HG03575 (cell line): ENCODE results near the gene MN1.

Source experiments
- ATAC-seq: cut with Tn5 transposase; IDR thresholded peaks from one replicate; pipeline ENCODE4 v1.9.1; 2021; ENCODE audit not compliant: unreplicated experiment, insufficient number of reproducible peaks, low FRiP score; ENCODE audit errors: extremely low read depth

MN1 gene

GRCh38 chr22:27802346-27803073 lies 954 bp upstream of the MN1 start:
- no peak for ATAC-seq

DNA sequence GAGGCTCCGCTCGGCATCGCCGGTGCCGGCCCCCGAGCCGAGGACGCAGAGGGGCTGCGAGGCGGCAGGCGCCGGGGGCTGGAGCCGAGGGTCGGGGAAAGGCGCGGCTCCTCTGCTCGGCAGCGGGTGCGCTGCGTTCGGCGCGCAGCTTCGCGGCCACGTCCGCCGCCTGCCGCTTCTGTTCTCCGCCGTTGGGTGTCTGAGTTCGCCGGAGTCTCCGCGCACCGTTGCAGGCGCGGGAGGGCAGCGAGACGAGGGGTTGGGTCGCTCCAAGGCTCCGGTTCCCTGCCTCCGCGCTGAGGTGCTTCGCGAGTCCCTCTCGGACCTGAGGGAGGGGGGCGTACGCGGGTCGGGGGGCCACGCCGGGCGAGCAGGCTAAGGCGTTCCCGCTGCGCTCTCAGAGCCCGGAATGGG lies 347 bp downstream of the MN1 start:
- ATAC-seq: no peak

DNA sequence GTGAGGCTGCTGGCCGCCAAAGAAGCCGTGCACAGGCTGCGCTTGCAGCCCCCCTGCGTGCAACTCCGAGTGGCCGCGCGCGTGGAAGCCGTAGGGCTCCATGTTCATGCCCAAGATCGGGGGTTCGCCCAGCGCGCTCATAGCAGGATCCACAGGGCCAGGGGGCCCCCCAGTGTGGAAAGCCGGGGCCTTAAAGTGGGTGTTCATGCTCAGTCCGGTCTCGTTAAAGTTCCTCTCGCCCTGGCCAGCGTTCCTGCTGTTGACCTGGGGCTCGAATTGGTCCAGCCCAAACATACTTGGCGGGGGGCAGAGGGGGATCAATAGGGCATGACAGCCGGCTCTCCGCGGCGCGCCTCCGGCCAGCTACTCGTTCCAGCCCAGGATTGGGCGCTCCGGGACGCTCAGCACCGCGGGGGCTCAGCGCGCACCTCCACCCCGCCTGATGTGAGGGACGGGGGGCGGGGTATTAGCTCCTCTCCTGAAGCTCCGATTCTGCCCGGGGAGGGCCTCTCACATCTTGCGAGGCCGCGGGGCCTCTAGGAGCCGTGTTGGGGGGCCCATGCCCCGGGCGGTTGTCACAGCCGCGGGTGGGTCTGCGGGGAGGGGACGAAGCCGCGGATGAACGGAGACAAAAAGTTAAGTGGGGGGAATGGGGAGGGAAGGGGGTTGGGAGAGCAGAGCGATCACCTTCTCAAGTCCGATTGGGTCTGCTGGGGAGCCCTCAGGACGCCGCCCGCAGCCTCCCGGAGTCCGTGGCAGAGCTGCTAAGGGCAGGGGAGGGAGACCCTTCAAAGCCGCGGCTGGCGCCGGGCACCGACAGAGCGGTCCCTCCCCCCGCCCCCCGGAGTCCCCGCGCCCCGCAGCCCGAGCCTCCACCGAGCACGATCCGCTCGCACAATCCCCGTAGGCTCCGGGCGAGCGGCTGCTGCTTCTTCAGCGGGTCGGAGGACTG lies 1.0 kb downstream of the MN1 start:
- ATAC-seq: no peak

- ATAC-seq: no peak
Measured at GRCh38 chr22:27799827-27800249, 1.7 kb downstream of the MN1 start.

DNA sequence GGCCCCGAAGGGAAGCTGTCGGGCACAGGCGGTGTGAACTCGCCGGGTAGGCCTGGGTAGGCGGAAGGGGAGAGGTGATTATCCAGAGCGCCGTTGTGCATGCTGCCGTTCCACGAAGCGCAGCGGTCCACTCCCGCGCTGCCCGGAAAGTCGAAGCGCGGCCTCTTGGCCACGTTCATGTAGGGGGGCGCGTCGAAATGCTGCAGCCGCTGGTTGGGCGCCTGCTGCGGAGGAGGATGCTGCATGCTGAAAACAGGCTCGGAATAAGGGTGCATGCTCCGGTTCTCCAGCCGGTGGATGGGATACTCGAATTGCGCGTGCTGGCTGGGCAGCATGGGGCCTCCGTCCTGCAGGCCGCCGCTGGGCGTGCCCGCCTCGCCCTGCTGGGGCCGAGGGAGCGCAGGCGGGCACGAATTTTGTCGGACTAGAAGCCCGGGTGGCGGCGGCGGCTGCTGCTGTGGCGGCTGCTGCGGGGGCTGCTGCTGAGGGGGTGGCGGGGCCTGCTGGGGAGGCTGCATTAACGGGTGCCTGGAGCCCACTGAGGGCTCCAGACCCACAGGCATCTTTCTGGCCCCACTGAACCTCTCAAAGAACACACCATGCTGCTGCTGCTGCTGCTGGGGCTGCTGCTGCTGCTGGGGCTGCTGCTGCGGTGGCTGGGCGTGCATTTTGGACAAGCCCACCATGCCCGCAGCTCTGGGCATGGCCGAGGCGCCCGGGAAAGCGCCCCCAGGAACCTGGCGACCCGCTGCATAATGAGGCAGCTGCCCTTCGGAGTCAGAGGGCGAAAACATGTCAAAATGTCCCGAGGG lies 2.3 kb downstream of the MN1 start:
- ATAC-seq: no peak

- ATAC-seq: no peak
Measured at GRCh38 chr22:27798511-27799014, 3.0 kb downstream of the MN1 start.

GRCh38 chr22:27797520-27798391 lies 3.8 kb downstream of the MN1 start:
- ATAC-seq: no peak

- no peak for ATAC-seq
Measured at GRCh38 chr22:27796829-27797519, 4.6 kb downstream of the MN1 start.

- no peak for ATAC-seq
Measured at GRCh38 chr22:27795696-27796517, 5.6 kb downstream of the MN1 start.

- no peak for ATAC-seq
Measured at GRCh38 chr22:27795053-27795452, 6.5 kb downstream of the MN1 start.

DNA sequence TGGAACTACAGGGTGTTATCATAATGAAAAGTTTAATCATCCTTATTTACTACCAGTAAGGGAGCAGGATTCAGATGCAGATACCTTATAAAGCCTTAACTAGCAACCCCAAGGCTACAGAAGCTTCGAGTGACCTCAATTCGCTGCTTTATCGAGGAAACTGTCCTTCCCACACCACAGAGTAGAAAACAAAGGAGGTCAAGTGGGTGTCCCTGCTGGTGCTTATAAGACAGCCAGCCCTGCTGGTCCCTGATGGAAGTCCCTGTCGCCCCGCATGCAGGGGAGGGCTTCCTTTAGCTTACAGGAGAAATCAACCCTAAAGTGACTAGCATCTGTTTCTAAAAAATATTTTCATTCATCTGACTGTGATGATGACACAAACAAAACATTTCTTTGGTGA lies 7.3 kb downstream of the MN1 start:
- no peak for ATAC-seq

DNA sequence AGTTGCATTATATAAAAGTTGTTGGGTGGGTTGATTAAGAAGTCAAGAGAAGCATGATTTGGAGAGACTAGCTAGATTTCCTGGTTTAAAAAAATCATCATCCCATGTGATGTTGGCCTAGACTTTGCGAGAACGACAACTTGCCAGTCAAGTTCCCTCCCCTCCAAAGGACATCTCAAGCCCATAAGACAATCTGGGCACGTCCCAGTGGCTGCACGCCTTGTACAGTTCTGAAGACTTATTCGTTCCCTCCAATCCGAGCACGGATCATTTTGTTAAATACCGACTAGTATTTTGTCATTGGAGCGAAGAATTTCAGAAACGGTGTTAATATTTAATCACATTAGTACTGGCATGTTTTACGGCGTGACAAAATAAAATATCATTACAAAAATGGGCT lies 8.0 kb downstream of the MN1 start:
- no peak for ATAC-seq

GRCh38 chr22:27792452-27793161 lies 8.9 kb downstream of the MN1 start:
- ATAC-seq: no peak

GRCh38 chr22:27791859-27792241 lies 9.7 kb downstream of the MN1 start:
- ATAC-seq: no peak

- ATAC-seq: no peak
Measured at GRCh38 chr22:27791159-27791858, 10.2 kb downstream of the MN1 start.
